GM21360 (cell line): ENCODE measurements around the gene ARGLU1.

ENCODE experiments used
- ATAC-seq: cut with Tn5 transposase; IDR thresholded peaks from one replicate; pipeline ENCODE4 v1.9.1; 2021; ENCODE audit warnings: mild to moderate bottlenecking, moderate library complexity; ENCODE audit not compliant: unreplicated experiment

The ARGLU1 gene

DNA sequence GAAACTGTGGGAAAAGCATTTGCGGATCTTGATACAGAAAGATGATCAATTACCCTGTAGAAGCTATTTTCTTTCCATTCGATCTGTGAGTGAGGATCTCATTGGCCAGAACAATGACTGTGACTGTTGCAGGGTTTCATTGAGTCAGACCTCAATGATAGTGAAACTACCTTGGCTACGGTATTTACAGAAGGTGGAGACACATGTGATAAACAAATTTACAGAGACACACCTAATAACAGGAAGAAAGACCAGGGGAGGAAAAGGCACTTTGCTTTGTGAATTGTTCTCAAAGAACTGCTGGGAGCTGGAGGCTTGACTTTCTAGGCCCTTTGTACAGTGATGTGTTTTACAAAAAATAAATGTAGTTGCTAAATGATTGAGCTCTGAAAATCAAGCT lies 19.9 kb upstream of the ARGLU1 start:
- ATAC-seq = no peak

DNA sequence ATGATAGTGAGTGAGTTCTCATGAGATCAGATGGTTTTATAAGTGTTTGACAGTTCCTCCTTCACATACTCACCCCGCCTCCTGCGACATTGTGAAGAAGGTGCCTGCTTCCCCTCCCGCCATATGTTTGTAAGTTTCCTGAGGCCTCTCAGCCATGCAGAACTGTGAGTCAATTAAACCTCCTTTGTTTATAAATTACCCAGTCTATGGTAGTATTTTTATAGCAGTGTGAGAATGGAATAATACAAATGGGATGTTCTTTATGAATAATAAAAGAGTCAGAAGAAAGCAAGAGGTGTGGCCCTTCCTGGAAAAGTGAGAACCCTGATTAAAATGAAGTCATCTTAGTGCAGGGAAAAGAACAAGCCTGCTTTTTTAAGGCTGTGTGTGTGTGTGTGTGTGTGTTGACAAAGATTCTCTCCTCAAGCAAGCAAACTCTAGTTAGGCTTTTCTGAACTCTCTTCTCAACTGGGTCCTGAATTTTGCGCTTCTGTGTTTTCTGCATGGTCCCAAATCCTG lies 18.8 kb upstream of the ARGLU1 start:
- ATAC-seq = no peak

DNA sequence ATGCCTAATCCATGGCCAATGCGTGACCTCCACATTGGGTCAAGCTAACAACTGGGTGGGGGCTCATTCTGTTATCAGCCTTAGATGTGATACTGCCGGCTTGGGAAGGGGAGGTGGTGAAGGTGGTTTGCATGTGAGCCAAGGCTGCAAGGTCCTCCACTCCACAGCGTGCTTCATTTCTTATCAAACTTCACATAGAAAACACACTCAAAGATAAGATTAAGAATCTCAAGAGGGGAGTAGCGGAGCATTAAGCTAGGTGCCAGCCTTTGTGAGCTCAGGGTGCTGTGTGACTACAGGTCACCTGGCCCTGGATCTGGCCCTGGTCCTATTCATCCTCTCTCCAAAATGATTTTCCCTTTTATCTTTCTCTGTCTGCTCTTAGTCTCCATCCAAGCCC lies 13.3 kb upstream of the ARGLU1 start:
- no peak for ATAC-seq

DNA sequence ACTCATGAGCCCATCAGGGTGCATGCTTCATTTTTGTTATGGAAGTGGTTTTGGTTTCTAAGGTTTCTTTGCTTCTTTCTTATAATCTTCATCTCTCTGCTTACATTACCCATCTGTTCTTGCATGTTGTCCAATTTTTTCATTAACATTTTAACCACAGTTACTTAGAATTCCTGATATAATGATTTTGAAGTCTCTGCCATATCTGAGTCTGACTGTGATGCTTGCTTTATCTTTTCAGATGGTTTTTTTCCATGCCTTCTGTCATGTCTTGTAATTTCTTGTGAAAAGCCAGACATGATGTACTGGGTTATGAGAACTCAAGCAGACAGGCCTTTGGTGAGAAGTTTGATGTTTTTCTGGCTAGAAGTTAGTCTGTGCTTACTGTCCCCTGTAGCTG lies 8.0 kb upstream of the ARGLU1 start:
- ATAC-seq = no peak

DNA sequence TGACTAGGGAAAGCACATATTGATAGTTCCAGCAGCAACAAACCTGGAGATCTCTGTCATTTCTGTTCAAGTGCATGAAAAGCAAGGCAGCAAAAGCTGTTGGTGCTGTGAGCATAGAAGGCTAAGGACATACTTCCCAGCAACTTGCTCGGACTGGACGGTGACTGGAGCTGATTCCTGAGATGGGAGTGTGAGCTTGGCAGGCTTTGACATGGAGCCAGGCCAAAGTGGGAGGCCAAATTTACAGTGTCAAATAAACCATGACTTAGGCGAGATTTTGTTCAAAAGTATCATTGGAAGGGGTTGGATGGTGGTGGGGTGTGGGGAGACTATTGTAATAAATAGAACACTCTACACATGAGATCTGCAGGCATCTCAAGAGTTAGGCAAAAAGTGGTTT lies 5.9 kb upstream of the ARGLU1 start:
- no peak for ATAC-seq

DNA sequence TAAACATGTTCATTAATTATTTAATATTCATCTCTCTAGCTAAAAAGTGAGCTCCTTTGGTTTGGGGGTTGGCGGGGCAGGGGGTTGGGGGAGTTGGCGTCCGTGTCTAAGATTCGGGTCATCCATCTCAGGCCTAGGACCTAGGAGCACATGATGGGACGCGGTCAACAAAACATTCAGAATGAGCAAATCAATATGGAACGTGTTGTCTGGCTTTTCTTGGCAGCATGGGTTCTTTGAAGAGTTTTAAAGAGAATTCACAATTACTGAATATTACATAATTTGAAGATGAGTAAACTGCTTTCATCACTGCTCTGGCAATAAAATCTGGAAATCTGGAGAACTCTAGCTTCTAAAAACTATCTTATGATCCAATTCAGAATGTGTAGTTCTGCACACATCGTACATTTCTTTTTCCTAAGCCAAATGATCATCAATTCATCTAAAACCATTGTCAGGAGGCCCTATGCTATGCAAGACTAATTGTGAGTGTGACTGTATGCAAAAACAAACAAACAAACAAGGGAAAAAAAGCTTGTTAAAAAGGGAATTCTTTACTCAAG lies 5.4 kb upstream of the ARGLU1 start:
- no peak for ATAC-seq

DNA sequence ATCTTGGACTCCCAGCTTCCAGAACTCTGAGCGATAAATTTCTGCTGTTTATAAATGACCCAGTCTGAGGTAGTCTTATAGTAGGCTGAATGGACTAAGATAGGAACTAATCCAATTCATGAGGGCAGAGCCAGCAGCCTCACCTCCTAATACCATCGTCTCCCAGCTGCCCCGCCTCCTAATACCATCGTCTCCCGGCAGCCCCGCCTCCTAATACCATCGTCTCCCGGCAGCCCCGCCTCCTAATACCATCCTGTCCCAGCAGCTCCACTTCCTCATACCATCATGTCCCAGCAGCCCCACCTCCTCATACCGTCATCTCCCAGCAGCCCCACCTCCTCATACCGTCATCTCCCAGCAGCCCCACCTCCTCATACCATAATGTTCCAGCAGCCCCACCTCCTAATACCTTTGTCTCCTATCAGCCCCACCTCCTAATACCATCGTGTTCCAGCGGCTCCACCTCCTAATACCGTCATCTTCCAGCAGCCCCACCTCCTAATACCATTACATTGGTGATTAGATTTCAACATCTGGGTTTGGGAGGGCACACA lies 2.4 kb upstream of the ARGLU1 start:
- ATAC-seq = no peak

DNA sequence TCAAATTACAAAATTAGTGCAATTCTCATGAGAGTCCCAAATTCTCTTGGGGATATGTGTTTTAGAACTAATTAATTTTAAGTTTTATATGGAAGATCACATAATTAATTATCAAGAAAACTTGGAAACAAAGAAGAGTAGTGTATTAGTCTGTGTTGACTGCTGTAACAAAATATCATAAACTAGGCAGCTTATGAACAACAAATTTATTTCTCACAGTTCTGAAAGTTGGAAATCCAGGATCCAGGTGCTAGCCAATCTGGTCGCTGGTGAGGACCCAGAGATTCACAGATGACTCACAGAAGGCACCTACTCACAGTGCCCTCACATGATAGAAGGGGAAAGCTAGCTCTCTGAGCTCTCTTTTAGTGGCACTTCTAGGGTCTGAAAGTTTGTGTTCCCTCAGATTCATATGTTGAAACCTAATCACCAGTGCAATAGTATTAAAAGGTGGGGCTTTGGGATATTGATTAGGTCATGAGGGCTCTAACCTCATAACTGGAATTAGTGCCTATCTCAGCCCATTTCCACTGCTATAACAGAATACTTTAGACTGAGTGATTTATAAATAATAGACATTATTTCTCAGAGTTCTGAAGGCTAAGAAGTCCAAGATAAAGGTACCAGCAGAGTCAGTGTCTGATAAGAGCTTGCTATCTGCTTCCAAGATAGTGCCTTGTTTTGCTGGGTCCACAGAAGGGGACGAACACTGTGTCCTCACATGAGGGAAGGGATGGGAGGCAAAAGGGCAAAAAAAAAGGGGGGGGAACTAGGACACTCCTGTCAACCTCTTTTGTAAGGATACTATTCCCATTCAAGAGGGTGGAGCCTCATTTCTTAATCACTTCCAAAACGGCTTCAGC lies 1.5 kb upstream of the ARGLU1 start:
- no peak for ATAC-seq

DNA sequence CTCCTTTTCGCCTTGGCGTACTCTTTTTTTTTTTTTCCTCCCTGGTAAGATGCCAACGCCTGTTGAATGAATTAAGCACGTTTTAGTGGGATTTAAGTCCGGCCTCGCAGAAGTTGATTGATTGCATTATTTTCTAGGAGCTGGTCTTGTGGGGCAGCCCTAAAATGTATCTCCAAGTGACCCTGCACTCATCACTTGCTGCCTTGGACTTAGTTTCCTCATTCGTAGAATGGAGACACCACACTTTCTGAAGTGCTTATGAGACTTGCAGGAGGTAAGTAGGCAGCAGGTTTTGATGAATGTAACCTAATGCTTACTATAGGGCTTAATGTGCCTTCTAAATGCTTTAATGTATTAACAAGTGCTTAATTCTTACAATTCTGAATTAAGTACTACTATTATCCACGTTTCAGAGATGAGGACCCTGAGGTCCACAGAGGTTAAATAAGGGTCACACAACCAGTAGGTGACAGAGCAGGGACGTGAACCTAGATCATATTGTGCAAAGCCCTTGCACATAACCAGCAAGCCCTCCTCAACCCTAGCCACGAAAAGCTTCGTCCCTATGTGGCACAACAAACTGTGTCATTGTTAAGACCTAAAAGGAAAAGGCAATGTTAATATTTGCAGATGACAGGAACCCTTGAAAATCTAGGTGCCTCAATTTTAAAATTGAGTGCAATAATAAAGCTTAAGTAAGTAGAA lies 514 bp upstream of the ARGLU1 start:
- ATAC-seq = peak; percentile 30

DNA sequence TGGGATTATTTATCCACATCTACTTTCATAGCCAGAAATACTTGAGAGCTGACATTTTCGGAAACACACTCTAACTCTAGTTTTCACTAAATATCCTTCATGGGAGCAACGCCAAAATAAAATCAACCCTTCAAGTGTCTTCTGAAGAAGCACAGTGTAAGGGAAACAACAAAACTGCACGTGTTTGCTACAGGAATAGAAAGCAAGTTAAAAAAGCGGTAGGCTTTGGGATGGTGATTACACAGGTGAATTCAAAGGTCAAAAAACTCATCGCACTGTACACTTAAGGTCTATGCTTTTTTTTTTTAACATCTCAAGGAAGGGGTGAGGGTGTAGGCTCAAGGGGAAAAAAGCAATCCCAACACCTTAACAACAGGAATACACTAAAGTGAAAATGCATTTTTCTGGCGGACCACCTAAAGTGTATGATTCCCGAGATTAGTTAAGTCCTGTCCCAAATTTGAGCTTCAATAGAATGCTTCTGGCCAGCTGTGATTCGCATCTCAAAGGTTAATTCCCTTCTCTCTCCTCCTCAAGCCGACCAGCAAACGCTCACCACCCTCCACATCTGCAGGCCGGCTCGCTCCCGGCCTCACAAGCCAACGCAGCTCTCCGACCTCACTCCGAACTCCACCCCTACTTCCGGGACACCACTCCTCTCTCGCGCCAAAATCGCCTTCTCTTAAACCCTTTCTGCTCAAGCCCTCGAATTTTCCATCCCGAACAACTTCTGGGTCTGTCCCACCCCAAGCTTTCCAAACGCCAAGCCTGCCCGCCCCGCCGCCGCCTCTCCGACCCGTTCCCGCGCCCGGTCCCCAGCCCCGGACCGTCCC lies 1.1 kb downstream of the ARGLU1 start:
- peak; percentile 40 for ATAC-seq

DNA sequence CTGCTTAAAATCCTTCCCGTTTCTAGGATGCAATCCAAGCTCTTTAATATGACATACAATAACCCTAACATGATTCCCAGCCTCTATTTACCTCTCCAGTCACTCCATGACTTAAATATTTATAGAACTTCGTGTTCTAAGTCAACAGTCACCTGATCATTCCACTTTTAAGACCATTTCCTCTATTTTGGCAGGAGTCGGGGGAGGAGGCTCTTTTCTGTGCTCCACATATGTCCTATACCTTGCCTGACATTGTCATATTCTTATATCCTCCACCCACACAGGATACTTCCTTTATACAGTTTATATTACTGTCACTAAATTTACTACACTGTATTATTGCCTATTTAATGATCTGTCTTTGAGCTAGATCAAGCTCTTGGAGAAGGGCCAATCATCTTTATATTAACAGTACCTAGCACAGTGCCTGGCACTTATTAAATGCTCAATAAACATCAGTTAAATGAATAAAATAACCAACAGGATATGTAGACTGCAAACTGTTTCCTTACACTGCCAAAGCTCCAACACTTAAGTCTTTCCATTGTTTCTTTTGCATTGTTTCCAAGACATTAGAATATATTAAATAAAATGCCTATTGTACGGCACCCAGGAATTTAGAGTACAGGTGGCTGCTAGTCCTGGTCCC lies 2.7 kb downstream of the ARGLU1 start:
- ATAC-seq = no peak

DNA sequence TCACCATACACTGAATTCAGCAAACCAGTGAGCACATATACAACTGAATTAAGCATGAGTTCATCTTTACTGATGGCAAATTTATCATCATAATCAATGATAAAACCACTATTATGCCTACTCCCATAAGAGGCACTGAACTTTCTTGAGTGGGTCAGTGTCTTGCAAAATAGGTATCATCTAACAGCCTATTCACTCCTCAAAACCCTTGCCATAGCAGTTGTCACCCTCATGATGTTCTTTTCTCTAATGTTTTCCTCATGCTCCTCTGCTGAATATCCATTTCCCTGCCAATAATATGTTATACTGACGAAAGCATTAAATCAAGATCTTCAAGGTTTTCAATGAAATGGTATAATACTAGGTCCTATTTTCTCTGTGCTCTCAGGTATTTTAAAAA lies 5.6 kb downstream of the ARGLU1 start:
- ATAC-seq = no peak

DNA sequence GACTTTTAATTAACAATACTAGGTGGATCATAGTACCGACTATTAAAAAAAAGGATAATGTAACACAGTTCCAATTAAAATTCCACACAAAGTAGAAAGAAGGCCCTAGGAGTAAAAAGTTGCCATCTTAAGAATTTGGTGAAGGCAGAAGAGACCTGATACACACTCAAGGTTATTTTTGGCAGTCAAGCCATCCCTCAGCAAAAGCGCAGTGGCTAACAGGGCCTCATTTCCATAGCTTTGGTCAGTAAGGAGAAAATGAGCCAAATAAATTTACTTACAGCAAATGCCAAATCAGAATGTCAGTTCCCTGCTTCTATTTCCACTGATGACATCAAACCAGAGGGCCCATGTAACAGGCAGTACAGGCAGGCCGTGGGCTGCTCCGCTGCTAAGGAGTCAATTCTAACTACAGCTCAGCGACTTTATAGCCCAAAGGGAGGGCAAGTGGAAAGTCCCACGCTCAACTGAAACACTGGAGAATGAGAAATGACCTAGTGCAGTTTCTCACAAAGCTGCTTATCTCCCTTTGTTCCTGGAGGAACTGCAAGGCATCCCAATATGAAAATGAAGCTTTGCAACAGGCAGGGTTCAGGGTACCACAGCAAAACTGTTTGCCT lies 6.3 kb downstream of the ARGLU1 start:
- ATAC-seq = peak; percentile 89

DNA sequence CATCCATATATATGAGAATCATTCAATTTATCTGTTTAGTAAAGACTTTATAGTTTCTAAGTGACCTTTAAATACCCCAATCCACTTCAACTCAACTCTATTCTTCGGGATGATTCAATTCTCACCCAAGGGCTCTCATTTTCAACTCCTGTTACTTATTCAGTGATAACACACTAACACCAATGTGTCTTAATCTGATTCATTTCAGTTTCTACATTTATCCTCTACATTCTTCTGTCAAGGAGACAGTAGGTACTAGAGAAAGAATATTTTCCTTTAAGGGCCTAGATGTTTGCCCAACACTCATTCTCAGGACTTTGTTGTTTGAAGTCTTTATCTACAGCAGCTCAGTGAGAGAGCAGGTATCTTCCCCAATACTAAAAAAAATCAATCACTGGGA lies 7.1 kb downstream of the ARGLU1 start:
- ATAC-seq = no peak

DNA sequence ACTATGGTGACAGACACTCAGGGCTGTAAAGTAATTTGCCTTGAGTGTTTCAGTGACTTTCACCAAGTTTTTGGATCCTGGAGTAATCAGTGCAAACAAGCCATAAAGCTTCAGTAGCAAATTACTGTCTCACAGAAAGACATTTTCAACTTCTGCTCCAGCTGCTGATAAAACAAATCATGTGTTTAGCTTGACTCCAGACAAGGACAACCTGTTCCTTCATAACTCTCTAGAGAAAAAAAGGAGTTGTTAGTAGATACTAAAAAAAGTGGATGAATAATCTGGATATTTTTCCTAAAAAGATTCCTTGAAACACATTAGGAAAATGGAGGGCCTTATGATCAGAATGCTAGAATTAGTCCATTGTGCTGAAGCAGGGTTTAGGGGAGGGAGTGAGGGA lies 9.4 kb downstream of the ARGLU1 start:
- no peak for ATAC-seq

DNA sequence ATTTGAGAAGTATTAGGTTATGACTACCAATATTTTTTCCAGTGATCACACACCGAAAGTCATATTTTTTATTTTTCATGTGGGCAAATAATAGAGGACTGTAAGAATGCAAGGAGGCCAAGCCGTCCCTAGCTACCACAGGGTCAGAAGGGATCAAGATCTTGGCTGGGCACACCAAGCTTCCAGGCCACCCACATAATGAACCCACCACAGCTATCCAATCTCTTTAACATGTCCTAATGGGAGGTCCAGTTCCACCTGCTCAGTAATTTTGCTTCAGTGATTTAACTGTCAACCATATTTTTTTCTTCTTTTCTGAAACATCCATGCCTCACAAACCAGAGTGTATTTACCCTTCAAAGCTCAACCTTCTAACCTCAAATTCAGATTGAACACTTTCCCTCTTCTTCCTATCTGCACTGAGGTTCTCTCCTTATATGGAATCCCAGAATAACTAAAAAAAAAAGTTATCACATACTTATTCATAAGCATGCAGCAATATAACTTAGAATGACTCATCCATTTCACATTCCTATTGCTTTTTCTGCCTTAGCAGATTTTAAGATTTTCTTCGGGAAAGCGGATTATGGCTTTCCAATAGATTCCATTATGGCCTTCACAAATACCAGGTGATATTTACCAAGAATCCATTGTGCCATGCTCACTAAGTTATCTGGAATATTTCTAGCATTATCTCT lies 12.2 kb downstream of the ARGLU1 start:
- no peak for ATAC-seq

DNA sequence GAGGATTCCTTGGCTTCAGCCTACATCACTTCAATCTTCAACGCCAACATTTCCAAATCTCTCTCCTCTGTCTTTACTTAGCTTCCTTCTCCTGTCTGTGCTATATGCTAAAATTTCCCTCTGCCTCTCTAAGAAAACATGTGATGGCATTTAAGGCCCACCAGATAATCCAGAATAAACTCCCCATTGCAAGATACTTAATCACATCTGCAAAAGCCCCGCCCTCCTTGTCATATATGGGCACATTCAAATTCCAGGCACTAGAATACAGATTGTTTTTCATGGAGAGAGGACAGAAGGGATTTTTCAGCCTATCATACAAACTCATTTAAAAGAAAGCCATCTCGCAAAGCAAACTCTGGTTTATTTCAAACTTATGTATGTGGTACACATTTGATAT lies 16.2 kb downstream of the ARGLU1 start:
- ATAC-seq = no peak

DNA sequence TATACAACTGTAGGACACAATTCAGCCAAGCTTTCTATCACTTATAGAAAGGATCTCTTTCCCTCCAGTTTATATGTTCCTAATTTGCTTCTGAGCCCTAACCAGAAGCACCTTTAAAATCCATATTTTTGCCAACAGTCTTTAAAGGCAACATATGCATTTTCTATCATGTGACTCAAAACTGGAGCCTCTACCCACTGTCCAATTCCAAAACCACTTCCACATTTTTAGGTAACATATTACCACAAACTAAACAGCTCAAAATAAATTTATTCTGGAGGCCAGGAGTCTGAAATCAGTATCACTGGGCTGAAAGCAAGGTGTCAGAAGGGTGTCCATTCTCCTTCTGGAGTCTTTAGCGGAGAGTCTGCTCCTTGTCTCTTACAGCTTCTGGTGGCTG lies 16.6 kb downstream of the ARGLU1 start:
- ATAC-seq = no peak

DNA sequence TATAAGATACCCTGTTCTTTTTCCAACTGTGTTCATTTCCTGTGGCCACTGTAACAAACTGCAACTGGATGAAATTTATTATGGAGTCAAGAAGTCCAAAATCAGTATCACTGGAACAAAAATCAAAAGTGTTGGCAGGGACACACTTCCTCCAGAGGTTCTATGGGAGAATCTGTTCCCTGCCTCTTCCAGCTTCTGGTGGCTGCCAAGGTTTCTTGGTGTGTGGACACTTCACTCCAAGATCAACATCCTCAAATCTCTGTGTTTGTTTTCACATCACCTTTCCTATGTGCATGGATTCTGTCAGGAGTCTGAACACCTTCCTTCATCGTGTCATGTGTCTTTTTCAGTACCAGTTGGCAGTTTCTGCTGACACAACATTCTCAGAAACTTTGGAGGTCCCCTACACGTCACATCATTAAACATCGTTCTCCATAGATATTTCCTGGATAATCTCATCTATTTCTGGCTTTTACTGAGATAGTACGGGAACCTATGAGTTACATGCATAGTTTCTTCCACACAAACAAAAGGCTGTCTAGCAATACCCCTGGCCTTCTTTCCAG lies 17.3 kb downstream of the ARGLU1 start:
- ATAC-seq = no peak
